ENCODE measurements around the gene CHML.

- TF ChIP-seq CTCF (IDR thresholded peaks at IDR 0.05) = no peak
- no peak for TF ChIP-seq EZH2 (IDR thresholded peaks at IDR 0.05; ENCODE audit: borderline replicate concordance, insufficient read depth, low read depth, low read length, poor library complexity, severe bottlenecking)
Observed at GRCh38 chr1:241605146-241605805, 34.9 kb downstream of the CHML start.
